NCI-H748 treated with DMSO at 0.1 percent for 48 hours (cell line): Measurements from ENCODE around the gene SGK2.
"Not testable (repeated sequence)": the region's sequence is repeated elsewhere in the genome, so short reads cannot be mapped to it uniquely, and the experiment has no call there.

Source experiments
- DNase-seq: peaks from one replicate; lab custom pipeline; 2025; lab: John Stamatoyannopoulos, UW

Gene SGK2

DNA sequence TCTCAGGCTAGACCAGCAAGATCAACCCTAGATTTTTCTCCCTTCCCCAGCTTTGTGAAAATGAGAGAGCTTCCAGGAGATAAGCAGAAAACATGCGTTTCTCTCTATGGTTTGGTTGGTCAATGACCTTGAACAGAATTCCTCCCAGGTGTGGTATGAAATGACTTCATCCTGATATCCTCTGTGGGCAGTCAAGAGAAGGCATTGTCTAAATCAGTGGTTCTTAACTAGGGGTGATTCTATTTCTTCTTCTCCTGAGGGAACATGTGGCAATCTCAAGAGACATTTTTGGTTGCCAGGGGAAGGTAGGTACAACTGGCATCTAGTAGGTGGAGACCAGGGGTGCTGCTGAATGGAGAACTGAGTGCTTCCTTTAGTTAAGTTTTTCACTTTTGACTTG is 44.3 kb downstream of the SGK2 start:
- no peak for DNase-seq

DNA sequence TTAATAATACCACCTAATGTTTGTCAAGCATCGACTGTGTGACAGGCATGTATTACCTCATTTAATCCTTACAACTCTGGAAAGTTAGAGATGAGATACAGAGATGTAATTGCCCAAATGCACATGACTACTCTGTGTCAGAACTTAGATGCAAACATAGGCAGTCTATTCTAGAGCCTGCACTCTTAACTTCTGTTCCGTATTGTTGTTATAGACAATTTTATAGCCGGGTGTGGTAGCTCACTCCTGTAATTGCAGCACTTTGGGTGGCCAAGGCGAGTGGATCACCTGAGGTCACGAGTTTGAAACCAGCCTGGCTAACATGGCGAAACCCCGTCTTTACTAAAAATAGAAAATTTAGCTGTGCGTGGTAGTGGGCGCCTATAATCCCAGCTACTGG is 46.9 kb downstream of the SGK2 start:
- no peak for DNase-seq

DNA sequence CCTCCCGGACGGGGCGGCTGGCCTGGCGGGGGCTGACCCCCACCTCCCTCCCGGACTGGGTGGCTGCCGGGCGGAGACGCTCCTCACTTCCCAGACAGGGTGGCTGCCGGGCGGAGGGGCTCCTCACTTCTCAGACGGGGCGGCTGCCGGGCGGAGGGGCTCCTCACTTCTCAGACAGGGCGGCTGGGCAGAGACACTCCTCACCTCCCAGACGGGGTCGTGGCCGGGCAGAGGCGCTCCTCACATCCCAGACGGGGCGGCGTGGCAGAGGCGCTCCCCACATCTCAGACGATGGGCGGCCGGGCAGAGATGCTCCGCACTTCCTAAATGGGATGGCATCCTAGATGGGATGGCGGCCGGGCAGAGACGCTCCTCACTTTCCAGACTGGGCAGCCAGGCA is 48.5 kb downstream of the SGK2 start:
- DNase-seq = not testable (repeated sequence)

DNA sequence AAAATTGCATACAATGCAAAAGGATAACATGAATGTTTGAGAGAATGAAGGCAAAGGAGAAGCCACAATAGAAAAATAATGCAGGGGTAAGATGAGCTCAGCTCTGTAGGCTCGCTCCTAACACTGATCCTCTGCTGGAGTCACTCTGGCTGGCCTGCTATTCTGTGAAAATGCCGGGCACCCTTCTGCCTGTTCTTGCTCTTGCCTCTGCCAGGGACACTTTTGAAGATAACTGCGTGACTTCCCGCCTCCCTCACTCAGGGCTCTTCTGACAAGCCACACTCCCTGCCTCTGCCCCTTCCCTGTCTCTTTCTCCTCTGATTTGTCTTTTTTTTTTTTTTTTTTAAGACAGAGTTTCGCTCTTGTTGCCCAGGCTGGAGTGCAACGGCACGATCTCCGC is 72.8 kb downstream of the SGK2 start:
- no peak for DNase-seq
